ENCODE measurements around the gene GAS2L3. TPM values are rescaled to one million over a fixed set of nuclear protein-coding genes. Genes with fewer than 3 reads are reported as not detected.
"Not testable (repeated sequence)": the region's sequence is repeated elsewhere in the genome, so short reads cannot be mapped to it uniquely, and the experiment has no call there.

The GAS2L3 gene
- total and polyA plus RNA-seq, 2 of the 8 experiments (the other 6 are each of a cell fraction or from before 2014, with no cell fraction given): 2.1 to 19.3 TPM

DNA sequence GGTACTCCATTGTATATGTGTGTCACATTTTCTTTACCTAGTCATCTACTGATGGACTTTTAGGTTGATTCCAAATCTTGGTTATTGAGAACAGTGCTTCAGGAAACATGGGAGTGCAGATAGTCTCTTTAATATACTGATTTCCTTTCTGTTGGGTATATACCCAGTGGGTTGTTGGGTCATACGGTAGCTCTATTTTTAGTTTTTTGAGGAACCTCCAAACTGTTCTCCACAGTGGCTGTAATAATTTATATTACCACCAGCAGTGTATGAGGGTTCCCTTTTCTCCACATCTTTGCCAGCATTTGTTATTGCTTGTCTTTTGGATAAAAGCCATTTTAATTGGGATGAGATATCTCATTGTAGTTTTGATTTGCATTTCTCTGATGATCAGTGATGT lies 29.5 kb downstream of the GAS2L3 start:
- H3K56ac ChIP-seq (replicated peaks; ENCODE audit: insufficient read length, low read depth, low read length); H3K9ac ChIP-seq (replicated peaks in 1 of 4; ENCODE audit: extremely low read depth in 1 of 4, low read depth in 3 of 4, low read length in 3 of 4); H3K18ac ChIP-seq (ENCODE audit: extremely low read depth, low read length); H2BK120ac ChIP-seq (replicated peaks; ENCODE audit: low read depth, low read length); H3K23ac ChIP-seq (ENCODE audit: insufficient read length); H4K91ac ChIP-seq (replicated peaks; ENCODE audit: insufficient read length, low read length); H3K36me3 ChIP-seq (ENCODE audit: control insufficient read depth in 2 of 4, insufficient read depth in 4 of 4, low read length in 3 of 4); H3K14ac ChIP-seq (ENCODE audit: insufficient read length); H2AFZ ChIP-seq (ENCODE audit: low read length); H3K4me3 ChIP-seq (ENCODE audit: extremely low read depth in 1 of 4, insufficient read depth in 2 of 4, low read depth in 3 of 4, low read length in 4 of 4); H3K4me1 ChIP-seq (replicated peaks in 1 of 4; ENCODE audit: control insufficient read depth in 3 of 4, insufficient read depth in 4 of 4, low read length in 3 of 4); H4K8ac ChIP-seq (ENCODE audit: extremely low read depth, insufficient read depth, low read length); DNase-seq (ENCODE audit: low read depth in 1 of 2, low spot score in 2 of 2); H3K4ac ChIP-seq (replicated peaks; ENCODE audit: insufficient read length, low read depth, low read length); H2AK5ac ChIP-seq (ENCODE audit: low read depth, low read length); FAIRE-seq; H2BK15ac ChIP-seq (ENCODE audit: low read length); H2BK12ac ChIP-seq (ENCODE audit: low read depth, low read length); H3K4me2 ChIP-seq (ENCODE audit: insufficient read depth in 1 of 2, low read depth in 2 of 2, low read length in 2 of 2); H2BK20ac ChIP-seq (ENCODE audit: low read length); H2BK5ac ChIP-seq (ENCODE audit: low read depth, low read length); H3K79me1 ChIP-seq (ENCODE audit: low read depth, low read length); H3K23me2 ChIP-seq (ENCODE audit: low read depth, low read length); H3K79me2 ChIP-seq (ENCODE audit: control insufficient read depth in 1 of 2, insufficient read depth in 2 of 2, low read length in 2 of 2); H4K20me1 ChIP-seq (replicated peaks in 1 of 2; ENCODE audit: control insufficient read depth in 1 of 2, insufficient read depth in 2 of 2, low read length in 2 of 2); H3K9me3 ChIP-seq (ENCODE audit: insufficient read depth in 2 of 2, low read depth in 1 of 2, low read length in 1 of 2); POLR2A ChIA-PET (ENCODE audit: partially characterized antibody); CTCF ChIA-PET (ENCODE audit: partially characterized antibody); H3K27ac ChIP-seq (ENCODE audit: low read depth, low read length); H4K5ac ChIP-seq (ENCODE audit: insufficient read length, low read depth, low read length); H3K27me3 ChIP-seq (replicated peaks in 1 of 4; ENCODE audit: control insufficient read depth in 3 of 4, extremely low read depth in 1 of 4, insufficient read depth in 3 of 4, low read length in 3 of 4): not testable (repeated sequence)
- 95% methylated on average over 1 of the region's 1 CpG; no CpG with 5 or more reads in 1 of the 2 experiments for WGBS, 2 experiments (ENCODE audit: extremely low coverage in 1 of 2, insufficient coverage in 1 of 2, insufficient read length in 1 of 2, insufficient replicate concordance in 2 of 2, low coverage in 1 of 2, low lambda C conversion rate in 2 of 2, missing lambda C conversion rate in 1 of 2)
